ENCODE measurements around the gene SYMPK.
A peak's percentile ranks its signal among the peaks of the same experiment; 100 is the strongest.

Gene SYMPK

GRCh38 chr19:45780448-45781213 is 82.3 kb downstream of the SYMPK start:
- no peak for TF ChIP-seq CTCF (IDR thresholded peaks at IDR 0.05; ENCODE audit: low read depth, low read length)
- H3K4me3 ChIP-seq (ENCODE audit: low read depth, low read length) = peak overlapping the region; percentile 61

GRCh38 chr19:45780146-45780447 is 82.8 kb downstream of the SYMPK start:
- TF ChIP-seq CTCF (IDR thresholded peaks at IDR 0.05; ENCODE audit: low read depth, low read length) = no peak
- H3K4me3 ChIP-seq (ENCODE audit: low read depth, low read length) = no peak overlapping the region

GRCh38 chr19:45779231-45780145 is 83.5 kb downstream of the SYMPK start:
- 0 out of 2 replicates have a peak, but pooled peaks have one; percentile 10 for TF ChIP-seq CTCF (IDR thresholded peaks at IDR 0.05; ENCODE audit: low read depth, low read length)
- H3K4me3 ChIP-seq (ENCODE audit: low read depth, low read length) = no peak overlapping the region

- no peak for TF ChIP-seq CTCF (IDR thresholded peaks at IDR 0.05; ENCODE audit: low read depth, low read length)
- no peak overlapping the region for H3K4me3 ChIP-seq (ENCODE audit: low read depth, low read length)
Observed at GRCh38 chr19:45778010-45778661, 84.8 kb downstream of the SYMPK start.

- no peak for TF ChIP-seq CTCF (IDR thresholded peaks at IDR 0.05; ENCODE audit: low read depth, low read length)
- H3K4me3 ChIP-seq (ENCODE audit: low read depth, low read length) = no peak overlapping the region
Observed at GRCh38 chr19:45777395-45777961, 85.5 kb downstream of the SYMPK start.

GRCh38 chr19:45774765-45775164 is 88.2 kb downstream of the SYMPK start:
- no peak for TF ChIP-seq CTCF (IDR thresholded peaks at IDR 0.05; ENCODE audit: low read depth, low read length)
- H3K4me3 ChIP-seq (ENCODE audit: low read depth, low read length) = no peak overlapping the region
